Kasumi-1 (cell line): ENCODE measurements around the gene LRRFIP1.
"Not testable (repeated sequence)": the region's sequence is repeated elsewhere in the genome, so short reads cannot be mapped to it uniquely, and the experiment has no call there.

Experiments used
- DNase-seq, 2 experiments: peaks; one replicate each; lab custom pipeline; 2025; lab: John Stamatoyannopoulos, UW

Gene LRRFIP1

GRCh38 chr2:237596520-237597195 lies 30.7 kb upstream of the LRRFIP1 start:
- DNase-seq: no peak

DNA sequence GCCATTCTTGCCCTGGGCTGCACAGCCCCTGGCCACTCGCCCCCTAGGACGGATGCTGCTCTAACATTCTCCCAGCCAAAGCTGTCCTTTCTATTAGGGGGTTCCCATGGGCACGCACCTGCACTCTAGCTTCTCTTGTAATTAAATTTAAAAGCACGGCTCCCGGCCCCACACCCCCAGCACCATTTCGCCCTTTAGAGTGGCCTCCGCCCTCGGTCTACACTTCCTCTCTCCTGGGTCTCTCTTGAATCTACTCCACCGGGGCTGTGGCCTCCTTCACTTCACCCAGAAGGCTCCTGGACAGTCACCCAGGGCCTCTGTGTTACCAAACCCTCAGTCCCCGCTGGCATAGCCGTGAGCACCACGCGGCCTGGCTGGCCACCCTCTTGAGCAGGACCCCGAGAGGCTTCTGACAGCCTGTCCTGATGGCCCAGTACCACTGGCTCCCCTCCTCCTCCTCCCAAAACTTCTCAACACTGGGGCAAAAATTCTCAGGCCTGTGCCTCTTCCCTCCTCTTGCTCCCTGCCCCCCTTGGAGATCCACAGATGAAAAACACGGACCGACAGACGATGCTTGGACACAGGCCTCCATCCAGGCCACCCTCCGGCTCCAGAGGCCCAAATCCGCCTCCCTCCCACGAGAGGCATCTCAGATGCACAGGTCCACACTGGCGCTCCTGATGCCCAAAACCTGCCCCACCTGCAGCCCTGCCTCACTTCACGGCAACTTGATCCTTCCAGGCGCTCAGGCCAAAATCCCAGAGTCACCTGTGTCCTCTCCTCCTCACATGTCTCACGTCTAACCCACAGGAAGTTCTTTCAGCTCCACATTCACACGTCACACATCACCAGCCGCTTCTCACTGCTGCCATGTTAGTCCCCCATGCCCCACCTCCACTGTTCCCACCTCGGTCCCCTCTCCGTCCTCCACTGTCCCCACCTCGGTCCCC lies 29.9 kb upstream of the LRRFIP1 start:
- no peak for DNase-seq

GRCh38 chr2:237598468-237599208 lies 28.7 kb upstream of the LRRFIP1 start:
- no peak for DNase-seq

DNA sequence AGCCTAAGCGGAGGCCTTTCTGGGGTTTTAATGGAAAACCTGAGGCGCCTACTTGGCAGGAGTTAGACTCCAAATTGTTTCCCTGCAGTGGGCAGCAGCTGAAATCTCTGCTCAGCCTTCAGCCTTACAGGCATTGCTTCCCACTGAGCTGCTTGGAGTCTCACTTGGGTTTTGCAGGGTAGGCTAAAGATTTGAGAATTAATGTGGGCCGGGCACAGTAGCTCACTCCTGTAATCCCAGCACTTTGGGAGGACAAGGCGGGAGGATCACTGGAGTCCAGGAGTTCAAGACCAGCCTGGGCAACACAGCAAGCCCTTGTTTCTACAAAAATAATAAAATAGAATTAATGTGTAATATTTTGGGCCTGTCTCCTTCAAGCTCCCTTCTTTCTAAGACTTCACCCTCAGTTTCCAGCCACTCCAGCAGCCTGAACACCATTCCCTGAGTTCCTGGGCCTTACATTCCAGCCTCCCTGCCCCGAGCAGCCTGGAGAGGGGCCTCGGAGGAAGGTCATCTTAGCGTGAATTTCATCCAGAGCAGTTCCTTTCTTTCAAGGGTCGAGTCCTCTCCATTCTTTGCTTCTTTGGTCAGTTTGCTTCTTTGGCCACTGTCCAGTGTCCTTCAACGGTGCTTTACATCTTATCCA lies 27.8 kb upstream of the LRRFIP1 start:
- no peak for DNase-seq

- no peak for DNase-seq
Observed at GRCh38 chr2:237600205-237600846, 27.1 kb upstream of the LRRFIP1 start.

DNA sequence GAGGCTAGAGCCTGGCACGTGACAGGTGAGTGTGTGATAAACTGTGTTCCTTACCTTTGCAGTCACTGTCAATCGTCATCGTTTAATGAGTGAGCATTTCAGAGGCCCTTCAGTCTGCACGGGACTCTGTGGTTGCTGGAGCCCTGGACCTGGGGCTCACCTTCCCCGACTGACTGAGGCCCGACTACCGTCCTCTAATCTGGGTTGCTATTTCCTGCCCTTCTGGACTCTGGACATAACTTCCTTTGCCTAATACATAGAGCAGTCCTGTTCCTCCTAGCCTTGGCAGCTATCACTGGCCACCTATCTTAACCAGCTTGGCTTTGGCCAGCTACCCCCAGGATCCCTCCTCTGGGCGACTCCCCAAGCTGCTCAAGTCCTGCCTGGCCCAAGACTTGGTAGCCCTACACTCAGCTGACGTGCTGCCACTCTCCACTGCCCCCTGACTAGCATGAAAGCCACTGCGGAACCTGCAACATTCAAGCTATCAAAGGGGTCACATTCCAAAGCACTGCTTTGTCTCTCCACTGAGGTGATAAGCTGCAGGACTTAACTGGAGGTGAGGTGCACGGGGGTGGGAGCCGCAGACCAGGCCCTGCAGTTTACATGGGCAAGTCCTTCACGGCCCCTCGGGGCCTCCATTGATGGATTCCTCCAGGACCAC lies 25.8 kb upstream of the LRRFIP1 start:
- no peak for DNase-seq

GRCh38 chr2:237602409-237602808 lies 25.0 kb upstream of the LRRFIP1 start:
- no peak for DNase-seq

- no peak for DNase-seq
Observed at GRCh38 chr2:237603049-237603717, 24.2 kb upstream of the LRRFIP1 start.

DNA sequence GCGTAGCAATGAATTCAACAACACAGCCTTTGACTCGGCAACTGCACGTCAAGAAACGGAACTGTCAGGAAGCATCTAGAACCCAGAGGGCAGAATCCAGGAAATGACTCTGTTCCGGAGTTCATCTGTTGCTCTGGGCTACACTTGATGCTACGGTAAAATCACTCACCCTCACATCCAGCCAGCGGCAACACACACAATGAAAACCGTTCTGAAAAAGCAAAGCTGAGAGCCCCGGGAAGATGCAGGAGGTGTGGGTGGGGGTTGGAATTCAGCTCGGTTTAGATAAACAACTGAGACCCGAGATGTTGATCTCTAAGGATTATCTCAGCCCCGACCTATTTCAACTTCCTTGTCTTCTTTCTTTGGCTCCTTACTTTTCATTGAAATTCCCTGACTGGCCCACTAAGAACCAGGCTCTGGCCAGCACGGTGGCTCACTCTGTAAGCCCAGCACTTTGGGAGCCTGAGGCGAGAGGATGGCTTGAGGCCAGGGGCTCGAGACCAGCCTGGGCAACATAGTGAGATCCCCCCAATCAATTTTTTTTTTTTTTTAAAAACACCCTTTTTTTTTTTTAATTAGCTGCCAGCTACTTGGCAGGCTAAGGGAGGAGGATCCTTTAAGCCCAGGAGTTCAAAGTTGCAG lies 23.5 kb upstream of the LRRFIP1 start:
- peak; percentile 43 to 49 for DNase-seq

- DNase-seq: no peak
Observed at GRCh38 chr2:237604391-237604790, 23.0 kb upstream of the LRRFIP1 start.

DNA sequence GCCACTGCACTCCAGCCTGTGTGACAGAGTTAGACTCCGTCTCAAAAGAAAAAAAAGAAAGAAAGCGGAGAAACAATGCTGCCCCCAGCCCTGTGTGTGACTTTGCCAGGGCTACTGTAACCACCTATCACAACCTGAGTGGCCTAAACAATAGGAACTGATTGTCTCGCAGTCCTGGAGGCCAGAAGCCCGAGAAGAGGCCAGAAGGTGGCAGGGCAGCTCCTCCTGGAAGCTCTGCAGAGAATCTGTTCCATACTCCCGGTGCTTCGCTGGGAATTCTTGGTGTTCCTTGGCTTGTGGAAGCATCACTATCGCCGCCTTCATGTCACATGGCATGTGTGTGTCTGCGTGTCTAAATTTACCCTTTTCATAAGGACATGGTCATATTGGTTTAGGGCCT lies 22.4 kb upstream of the LRRFIP1 start:
- no peak for DNase-seq

DNA sequence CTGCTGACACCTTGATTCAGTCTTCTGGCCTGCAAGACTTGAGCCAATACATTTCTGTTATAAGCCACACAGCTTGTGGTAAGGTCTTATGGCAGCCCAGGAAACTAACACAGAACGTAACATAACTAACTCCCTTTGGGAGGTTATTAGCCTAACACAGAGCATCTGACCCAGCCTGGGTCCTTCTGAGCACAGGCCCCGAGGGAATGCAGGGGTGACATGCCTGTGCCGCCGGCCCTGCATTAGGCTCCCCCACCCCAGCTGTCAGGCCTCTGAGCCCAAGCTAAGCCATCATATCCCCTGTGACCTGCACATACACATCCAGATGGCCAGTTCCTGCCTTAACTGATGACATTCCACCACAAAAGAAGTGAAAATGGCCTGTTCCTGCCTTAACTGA lies 20.9 kb upstream of the LRRFIP1 start:
- not testable (repeated sequence) for DNase-seq

DNA sequence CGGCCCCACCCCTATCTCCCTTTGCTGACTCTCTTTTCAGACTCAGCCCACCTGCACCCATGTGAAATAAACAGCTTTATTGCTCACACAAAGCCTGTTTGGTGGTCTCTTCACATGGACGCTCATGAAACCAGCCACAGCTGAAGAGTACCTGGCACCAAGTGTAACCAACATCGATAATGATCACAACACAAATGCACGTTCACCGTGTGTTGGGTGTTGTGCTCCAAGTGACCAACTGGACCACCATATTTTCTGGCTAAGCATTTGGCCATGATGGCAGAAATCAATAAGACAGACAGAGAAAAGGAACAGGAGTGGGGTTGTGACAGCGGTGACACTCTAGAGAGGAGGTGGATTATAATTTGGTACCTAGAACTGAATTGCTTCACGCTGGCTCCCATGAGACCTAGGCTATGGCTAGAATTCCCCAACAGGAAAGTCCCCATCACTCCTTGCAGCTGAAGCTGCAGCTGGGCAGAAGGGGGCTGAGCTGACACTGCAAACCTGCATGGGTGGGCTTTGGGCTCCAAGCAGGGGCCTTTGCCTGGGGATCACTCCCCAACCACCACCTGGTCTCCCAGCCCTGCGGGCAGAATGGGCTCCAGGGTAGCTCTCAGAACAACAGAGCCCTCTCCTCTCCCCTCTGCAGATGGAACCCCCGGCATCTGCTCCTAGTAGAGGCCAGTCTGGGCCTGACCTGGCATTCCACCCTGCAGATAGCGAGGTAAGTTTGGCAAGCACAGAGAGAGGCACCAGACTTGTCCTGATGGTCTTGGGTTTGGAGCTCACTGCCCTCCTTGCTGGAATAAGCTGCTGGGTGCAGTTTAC lies 14.6 kb upstream of the LRRFIP1 start:
- no peak for DNase-seq

GRCh38 chr2:237613679-237614078 lies 13.7 kb upstream of the LRRFIP1 start:
- peak in 1 of 2 experiments; percentile 31 for DNase-seq

DNA sequence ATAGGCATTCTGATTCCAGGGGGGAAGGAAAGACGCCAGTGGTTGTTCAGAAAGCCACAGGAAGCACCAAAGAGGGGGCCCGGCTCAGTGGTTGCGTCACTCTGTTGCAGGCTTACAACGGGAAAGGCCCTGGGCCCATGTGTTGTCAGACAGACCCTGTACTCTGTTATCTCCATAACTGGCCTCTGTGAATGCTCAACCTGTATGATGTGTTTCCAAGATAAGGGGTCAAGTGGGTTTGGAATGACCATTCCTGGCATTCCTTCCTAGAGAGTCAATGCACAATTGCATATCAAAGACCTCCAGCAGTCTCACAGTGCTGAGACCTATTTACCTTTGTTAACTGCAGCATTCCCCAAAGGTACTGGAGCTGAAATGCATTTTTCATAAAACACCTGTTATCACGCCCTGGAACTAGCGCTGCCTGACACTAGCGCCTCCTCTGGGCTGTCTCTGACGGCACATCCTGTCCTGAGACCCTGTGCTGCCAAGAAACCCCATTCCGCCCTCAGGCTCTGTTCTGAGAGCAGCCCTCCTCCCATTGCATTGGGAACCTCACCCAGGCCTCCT lies 13.2 kb upstream of the LRRFIP1 start:
- peak; percentile 31 to 61 for DNase-seq

DNA sequence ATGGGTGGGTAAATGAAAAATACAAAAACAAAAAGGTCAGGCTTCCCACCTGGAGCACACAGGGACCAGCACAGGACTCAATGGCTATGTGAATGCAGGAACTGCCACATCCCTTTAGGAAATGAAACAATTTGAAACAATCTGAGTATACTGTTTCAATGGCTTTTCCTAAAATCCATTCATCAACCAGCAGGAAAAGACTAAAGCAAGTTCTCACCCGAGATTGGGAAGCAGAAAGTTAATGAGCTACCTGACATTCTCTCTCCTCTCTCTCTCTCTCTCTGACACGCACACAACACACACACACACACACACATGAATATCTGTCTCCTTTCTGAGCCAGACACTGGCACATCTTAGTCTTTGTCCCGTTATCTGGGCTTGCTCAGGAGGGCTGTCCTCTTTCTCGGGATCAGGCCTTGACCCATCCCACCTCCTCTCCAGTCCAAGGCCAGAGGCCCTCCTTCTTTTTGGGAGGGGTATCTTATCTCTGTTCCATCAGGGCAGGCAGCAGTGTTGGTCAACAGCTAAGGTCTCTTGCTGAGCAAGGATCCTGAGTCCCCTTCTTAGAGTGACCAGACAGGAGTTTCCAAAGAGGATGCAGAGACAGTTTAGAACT lies 11.6 kb upstream of the LRRFIP1 start:
- DNase-seq: no peak

DNA sequence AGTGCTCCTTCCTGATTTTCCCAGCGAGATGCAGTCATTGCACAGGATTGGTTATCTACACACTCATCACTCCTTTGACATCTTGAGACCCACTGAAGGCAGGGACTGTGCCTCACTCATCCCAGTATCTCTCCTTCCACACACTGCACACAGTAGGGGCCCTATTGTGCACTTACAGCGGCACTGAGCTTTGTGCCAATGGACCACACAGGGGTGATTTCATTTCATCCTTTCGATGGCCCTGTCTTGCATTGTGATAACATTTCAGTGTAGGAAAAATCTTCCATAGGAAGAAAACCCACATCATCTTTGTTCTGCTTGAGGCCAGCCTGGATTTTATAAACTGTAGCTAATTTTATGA lies 11.0 kb upstream of the LRRFIP1 start:
- no peak for DNase-seq
